ENCODE measurements around the gene DYSF.

DYSF gene

GRCh38 chr2:71686781-71687180 lies 233.4 kb downstream of the DYSF start:
- in situ Hi-C loops (cut with HindIII; ENCODE audit: low sequenced_read_pairs): no loop called here
- no peak for TF ChIP-seq CTCF (IDR thresholded peaks at IDR 0.05; ENCODE audit: low read depth, low read length, missing control alignments)
- no peak overlapping the region for H3K4me3 ChIP-seq (ENCODE audit: low read depth, low read length)
- DNase-seq (ENCODE audit: low read depth): no peak

GRCh38 chr2:71687412-71687811 lies 234.1 kb downstream of the DYSF start:
- in situ Hi-C loops (cut with HindIII; ENCODE audit: low sequenced_read_pairs): no loop called here
- no peak overlapping the region for H3K4me3 ChIP-seq (ENCODE audit: low read depth, low read length)
- no peak for DNase-seq (ENCODE audit: low read depth)
- TF ChIP-seq CTCF (IDR thresholded peaks at IDR 0.05; ENCODE audit: low read depth, low read length, missing control alignments): no peak

GRCh38 chr2:71688530-71688929 lies 235.2 kb downstream of the DYSF start:
- TF ChIP-seq CTCF (IDR thresholded peaks at IDR 0.05; ENCODE audit: low read depth, low read length, missing control alignments): no peak
- no peak for DNase-seq (ENCODE audit: low read depth)
- in situ Hi-C loops (cut with HindIII; ENCODE audit: low sequenced_read_pairs): no loop called here
- no peak overlapping the region for H3K4me3 ChIP-seq (ENCODE audit: low read depth, low read length)

- DNase-seq (ENCODE audit: low read depth): no peak
- no peak overlapping the region for H3K4me3 ChIP-seq (ENCODE audit: low read depth, low read length)
- TF ChIP-seq CTCF (IDR thresholded peaks at IDR 0.05; ENCODE audit: low read depth, low read length, missing control alignments): no peak
- in situ Hi-C loops (cut with HindIII; ENCODE audit: low sequenced_read_pairs): no loop called here
These were observed 236.0 kb downstream of the DYSF start for GRCh38 chr2:71689393-71689792.

GRCh38 chr2:71689968-71690834 lies 236.8 kb downstream of the DYSF start:
- no peak for TF ChIP-seq CTCF (IDR thresholded peaks at IDR 0.05; ENCODE audit: low read depth, low read length, missing control alignments)
- H3K4me3 ChIP-seq (ENCODE audit: low read depth, low read length): no peak overlapping the region
- no peak for DNase-seq (ENCODE audit: low read depth)
- in situ Hi-C loops (cut with HindIII; ENCODE audit: low sequenced_read_pairs): no loop called here

GRCh38 chr2:71690876-71691475 lies 237.6 kb downstream of the DYSF start:
- TF ChIP-seq CTCF (IDR thresholded peaks at IDR 0.05; ENCODE audit: low read depth, low read length, missing control alignments): no peak
- no peak overlapping the region for H3K4me3 ChIP-seq (ENCODE audit: low read depth, low read length)
- in situ Hi-C loops (cut with HindIII; ENCODE audit: low sequenced_read_pairs): no loop called here
- DNase-seq (ENCODE audit: low read depth): no peak

Data from astrocyte of the cerebellum (primary cell).